NCI-H69 (cell line): ENCODE data around the gene INO80D.
"Not testable (repeated sequence)": the region's sequence is repeated elsewhere in the genome, so short reads cannot be mapped to it uniquely, and the experiment has no call there.

Experiments used
- DNase-seq: peaks from one replicate; lab custom pipeline; 2025; lab: John Stamatoyannopoulos, UW

Gene INO80D

DNA sequence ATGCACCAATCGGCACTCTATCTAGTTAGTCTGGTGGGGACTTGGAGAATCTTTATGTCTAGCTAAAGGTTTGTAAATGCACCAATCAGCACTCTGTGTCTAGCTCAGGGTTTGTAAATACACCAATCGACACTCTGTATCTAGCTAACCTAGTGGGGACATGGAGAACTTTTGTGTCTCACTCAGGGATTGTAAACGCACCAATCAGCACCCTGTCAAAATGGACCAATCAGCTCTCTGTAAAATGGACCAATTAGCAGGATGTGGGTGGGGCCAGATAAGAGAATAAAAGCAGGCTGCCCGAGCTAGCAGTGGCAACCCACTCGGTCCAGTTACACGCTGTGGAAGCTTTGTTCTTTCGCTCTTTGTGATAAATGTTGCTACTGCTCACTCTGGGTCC lies 108.3 kb downstream of the INO80D start:
- DNase-seq = not testable (repeated sequence)

GRCh38 chr2:205976934-205977659 lies 108.9 kb downstream of the INO80D start:
- not testable (repeated sequence) for DNase-seq

- no peak for DNase-seq
Measured at GRCh38 chr2:205976120-205976814, 109.7 kb downstream of the INO80D start.

- no peak for DNase-seq
Measured at GRCh38 chr2:205975082-205975949, 110.7 kb downstream of the INO80D start.

DNA sequence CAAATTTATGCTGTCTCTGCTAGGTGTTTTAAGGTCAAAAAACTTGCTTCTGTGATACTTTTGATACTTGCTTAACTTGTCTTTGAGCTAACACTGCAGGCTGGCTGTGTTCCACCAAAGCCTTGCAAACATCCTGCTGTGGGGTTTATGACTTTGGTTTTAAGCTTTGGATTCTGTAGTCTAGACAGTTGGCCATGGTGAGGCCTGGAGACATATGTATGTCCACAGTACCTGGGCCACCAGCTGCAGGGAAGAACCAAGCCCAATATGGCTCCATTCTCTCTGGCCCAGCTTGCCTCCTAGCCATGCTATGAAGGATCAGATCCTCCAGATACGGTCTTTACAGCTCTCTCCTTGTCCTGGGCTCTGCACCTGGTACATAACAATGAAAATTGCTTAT lies 113.9 kb downstream of the INO80D start:
- DNase-seq = peak; percentile 10

DNA sequence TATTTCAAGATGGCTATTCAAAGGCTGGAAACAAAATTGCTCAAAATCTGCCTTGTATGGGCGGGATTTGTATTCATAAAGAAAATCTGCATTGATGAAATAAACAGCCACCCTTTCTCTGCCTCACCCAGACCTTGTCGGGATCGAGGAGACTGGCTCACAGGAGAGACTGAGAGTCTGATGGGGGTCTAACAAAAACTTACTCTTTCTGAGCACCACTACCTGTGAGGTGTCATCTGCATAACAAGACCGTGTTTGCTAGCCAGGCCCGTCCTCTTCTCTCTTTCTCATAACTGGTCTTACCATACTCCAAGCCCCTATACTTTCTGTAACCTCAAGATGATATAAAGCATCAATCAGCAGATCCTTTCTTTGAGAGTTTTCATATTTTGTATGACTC lies 115.6 kb downstream of the INO80D start:
- DNase-seq = no peak

DNA sequence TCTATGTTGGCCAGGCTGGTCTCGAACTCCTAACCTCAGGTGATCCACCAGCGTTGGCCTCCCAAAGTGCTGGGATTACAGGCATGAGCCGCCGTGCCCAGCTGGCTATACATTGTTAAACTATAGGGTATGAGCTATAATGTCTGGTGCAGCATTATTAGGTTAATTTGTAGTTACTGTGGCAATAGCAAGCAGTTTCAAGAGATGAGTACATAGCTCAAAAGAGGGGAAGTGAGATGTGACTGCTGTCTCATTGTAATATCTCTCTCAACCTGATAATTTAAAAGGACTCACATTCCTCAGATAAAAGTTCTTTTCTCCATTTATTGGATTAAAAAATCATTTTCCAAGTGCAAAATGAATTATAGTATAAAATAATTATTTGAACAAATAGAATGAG lies 116.4 kb downstream of the INO80D start:
- no peak for DNase-seq

GRCh38 chr2:205967391-205968075 lies 118.4 kb downstream of the INO80D start:
- no peak for DNase-seq

- DNase-seq = no peak
Measured at GRCh38 chr2:205965707-205966106, 120.3 kb downstream of the INO80D start.

DNA sequence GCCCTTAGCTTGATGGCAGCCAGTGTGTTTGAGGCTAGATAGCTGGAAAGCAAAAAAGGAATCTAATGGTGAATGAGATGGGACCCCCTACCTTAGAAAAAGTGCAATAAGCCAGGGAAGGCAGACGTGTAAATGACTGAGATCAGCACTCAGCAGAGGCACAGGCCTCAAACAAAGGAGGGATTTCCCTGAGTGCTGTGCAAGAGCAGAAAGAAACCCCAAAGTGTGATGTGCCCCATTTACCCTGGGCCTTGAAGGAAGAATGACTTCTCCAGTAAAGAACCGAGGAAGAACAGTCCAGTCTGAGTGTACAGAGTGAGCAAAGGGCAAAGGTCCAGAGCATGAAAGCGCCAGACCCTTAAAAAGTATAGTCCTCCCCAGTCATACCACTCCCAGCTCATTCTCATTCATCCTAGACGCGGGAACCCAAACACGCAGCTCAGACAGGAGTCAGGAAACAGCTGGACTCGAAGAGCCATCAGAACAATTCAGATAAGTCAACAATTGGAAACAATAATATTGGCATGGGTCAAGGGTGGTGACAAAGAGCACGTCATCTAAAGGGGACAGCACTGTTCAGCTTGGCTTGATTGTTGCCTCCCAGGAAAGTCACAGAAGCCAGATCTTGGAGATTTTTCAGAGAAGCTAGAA lies 121.7 kb downstream of the INO80D start:
- peak; percentile 27 for DNase-seq

DNA sequence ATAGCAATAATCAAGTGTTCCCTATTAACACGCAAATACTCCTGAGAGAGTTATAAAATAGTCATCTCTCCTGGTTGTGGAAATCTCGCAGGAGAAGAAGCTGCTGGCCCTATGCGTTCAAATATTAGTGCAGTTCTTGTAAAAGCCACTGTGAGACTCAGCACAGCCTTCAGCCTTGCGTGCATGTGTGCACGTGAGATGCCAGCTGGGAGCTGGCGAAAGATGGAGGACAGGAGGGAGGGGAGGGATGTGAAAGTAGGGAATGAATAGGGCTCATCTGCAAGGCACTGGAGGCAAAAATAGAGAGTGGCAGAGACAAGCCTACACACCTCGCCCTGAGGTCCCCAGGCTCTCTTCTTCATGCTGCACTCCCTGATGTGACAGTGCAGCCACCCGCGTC lies 126.5 kb downstream of the INO80D start:
- no peak for DNase-seq

GRCh38 chr2:205957452-205958154 lies 128.4 kb downstream of the INO80D start:
- no peak for DNase-seq

DNA sequence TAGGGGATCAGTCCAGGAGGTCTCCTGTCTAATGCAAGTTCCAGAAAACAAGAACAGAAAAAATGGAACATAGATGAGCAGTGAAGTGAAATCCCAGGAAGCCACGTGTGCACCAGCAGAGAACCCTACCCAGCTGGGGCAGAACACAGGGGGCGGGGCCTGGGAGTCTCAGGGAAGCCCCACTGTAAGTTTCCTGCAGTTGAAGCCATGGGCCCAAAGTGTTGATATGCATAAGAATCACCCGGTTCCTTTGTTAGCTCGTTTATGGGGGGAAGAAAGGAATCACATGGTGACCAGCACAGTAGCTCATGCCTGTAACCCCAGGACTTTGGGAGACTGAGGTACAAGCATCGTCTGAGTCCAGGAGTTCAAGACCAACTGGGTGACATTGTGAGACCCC lies 131.3 kb downstream of the INO80D start:
- DNase-seq = no peak

DNA sequence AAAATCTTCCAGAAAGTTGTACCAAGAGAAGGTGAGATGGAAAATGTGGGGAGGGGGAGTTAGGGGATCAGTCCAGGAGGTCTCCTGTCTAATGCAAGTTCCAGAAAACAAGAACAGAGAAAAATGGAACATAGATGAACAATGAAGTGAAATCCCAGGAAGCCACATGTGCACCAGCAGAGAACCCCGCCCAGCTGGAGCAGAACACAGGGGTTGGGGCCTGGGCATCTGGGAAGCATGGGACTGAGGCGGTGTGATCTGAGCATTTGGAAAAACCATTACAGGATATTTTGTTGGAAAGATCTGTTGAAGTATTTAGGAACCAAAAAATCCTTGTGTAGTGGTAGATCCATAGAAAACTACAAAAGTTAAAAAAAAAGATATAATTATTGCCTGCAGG lies 133.7 kb downstream of the INO80D start:
- DNase-seq = no peak

GRCh38 chr2:205948883-205949282 lies 137.1 kb downstream of the INO80D start:
- DNase-seq = no peak

DNA sequence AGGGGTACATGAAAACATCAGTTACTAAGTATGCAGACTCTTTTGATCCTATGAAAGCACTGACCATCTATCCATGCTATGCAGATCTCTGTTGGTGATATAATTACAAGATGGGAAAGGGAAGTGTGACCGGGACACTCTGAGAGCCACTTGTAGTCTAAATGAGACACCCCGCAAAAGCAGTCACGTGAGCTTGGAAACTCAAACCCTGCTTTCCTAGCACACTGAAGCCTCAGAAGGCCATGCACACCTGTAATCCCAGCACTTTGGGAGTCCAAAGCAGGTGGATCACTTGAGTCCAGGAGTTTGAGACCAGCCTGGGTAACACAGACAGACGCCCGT lies 137.5 kb downstream of the INO80D start:
- no peak for DNase-seq

DNA sequence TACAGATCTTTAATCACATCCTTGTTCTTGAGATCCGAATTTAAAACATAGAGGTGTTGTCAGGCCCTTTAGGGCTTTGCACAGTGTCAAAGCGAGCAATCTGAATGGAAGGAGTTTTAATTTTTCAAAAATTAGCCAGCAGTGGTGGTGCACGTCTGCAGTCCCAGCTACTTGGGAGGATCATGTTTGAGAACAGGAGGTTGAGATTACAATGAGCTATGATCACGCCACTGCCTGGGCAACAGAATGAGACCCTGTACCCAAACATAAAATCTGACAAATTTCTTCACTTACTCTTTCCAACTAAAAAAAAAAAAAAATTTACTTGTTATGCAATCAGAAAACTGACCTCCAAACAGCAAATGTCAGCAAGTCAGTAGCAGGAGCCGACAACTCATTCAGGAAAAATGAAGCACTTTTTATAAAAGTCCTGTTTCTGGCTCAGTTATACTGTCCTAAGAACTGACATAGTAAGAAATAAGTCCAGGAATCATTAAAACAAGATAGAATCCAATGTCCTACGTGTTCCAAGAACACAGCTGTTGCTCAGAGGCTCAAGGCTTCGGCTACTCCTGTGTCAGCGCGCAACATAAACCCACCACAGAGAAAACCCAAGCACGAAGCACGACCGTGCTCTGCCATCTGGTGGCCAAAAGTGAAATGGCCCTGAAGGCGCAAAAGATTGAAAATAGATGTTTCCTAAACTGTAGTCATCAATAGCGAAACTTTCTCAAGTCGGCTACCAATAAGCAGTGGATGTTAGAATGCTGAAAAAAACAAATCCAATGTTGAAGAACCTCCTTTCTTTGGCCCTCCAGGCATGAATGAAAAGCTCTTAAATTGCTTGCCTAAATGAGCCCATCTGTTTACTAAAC lies 138.1 kb downstream of the INO80D start:
- DNase-seq = peak; percentile 62

DNA sequence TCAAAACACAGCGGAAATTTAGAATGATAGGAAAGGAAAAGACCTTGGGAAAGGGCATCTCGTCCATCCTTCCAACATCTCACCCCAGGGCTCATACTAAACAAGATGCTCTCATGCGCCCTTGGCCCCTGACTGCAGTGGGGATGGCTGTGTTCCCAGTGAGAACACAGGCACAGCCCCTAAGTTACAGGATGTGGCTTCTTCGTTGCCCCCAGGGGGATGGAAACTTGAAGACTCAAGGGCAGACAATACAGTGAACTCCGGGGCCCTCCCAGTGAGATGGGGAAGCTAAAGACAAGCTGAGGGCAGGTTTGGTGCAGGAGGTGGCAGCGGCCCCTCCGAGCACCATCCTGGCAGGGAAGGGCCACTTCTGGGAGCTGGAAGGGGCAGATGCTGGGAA lies 139.7 kb downstream of the INO80D start:
- DNase-seq = no peak
